ENCODE results near the gene SMYD3. TPM values are rescaled to one million over a fixed set of nuclear protein-coding genes. Genes with fewer than 3 reads are reported as not detected.

SMYD3 gene
- total RNA-seq, 1 donor from 2014 or later: 35.4 TPM

DNA sequence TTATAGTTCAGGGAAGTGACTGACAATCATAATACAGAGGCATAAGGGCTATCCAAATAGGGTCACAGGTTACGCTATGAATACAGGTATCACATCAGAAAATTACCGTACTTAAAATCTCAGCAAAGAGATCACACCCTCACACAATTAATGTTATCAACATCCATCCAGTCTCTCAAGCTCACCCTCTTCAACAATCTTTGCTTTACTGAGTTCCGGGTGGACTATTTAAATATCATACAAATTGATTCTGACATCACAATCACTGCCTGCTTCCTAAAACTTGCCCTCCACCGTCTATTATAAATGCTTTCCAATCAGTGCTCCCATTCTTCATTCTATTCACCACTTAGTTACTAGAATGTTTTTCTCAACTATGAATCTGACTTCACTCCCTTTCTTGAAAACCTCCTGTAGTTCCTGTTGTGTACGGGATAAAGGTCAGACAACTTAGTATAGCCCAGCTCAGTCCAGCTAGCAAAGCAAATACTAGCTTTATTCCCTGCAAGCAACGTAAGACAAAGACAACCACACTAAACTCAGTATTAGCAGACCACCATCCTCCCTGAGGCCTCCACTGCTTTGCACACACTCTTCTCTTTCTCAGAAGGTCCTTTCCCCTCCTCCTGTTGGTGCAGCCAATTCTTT, 398.7 kb downstream of the SMYD3 start:
- peaks cover 1% of the 10 kb centered on the region for H3K27me3 Mint-ChIP-seq (ENCODE audit: unreplicated experiment)
- H3K36me3 Mint-ChIP-seq (ENCODE audit: unreplicated experiment): no peaks in the 10 kb centered on the region
- H3K27ac Mint-ChIP-seq (ENCODE audit: unreplicated experiment): no peak overlapping the region
- H3K4me3 Mint-ChIP-seq (ENCODE audit: unreplicated experiment): no peak overlapping the region
- no peak for TF ChIP-seq CTCF (IDR thresholded peaks at IDR 0.05; ENCODE audit: partially characterized antibody, unreplicated experiment)
- H3K4me1 Mint-ChIP-seq (ENCODE audit: low read depth, unreplicated experiment): peaks cover 5% of the 10 kb centered on the region
- no peaks in the 10 kb centered on the region for H3K9me3 Mint-ChIP-seq (ENCODE audit: unreplicated experiment)
- no peak for DNase-seq

DNA sequence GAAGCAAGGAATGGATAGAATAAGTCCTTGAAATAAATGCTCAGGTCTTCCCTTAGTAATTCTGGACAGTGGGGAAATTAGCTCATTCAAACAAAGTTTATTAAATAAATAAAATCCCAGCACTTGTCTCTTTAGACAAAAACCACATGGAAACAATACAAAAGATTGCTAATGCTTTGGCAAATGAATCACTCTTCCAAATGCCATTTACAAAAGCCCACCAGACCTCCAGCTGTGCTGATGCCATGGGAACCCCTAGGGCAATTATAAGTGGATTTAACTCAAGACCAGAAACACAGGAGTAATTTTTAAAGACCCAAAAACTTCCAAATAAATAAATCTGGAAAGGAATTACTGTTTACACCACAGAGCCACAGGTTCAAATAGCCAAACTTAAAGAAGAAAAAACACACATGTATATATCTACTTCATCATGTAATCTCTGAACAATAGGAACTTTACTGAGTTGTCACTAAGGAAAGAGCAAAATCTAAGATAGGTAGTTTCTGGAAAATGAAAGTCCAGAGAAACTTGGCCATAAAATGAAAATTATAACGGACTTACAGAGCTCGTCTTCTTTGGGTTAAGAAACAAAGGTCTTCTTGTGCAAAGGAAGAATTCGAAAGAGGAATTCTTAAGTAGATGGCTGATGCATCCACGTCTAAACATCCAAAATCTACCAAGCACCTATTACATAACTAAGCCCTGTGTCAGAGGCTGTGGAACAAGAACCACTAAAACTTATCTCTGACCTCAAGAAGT, 399.4 kb downstream of the SMYD3 start:
- no peak overlapping the region for H3K4me3 Mint-ChIP-seq (ENCODE audit: unreplicated experiment)
- DNase-seq: no peak
- no peaks in the 10 kb centered on the region for H3K9me3 Mint-ChIP-seq (ENCODE audit: unreplicated experiment)
- peaks cover 5% of the 10 kb centered on the region for H3K4me1 Mint-ChIP-seq (ENCODE audit: low read depth, unreplicated experiment)
- no peaks in the 10 kb centered on the region for H3K36me3 Mint-ChIP-seq (ENCODE audit: unreplicated experiment)
- H3K27ac Mint-ChIP-seq (ENCODE audit: unreplicated experiment): no peak overlapping the region
- TF ChIP-seq CTCF (IDR thresholded peaks at IDR 0.05; ENCODE audit: partially characterized antibody, unreplicated experiment): no peak
- H3K27me3 Mint-ChIP-seq (ENCODE audit: unreplicated experiment): peaks cover 1% of the 10 kb centered on the region

- no peak overlapping the region for H3K4me3 Mint-ChIP-seq (ENCODE audit: unreplicated experiment)
- H3K27me3 Mint-ChIP-seq (ENCODE audit: unreplicated experiment): peaks cover 1% of the 10 kb centered on the region
- H3K36me3 Mint-ChIP-seq (ENCODE audit: unreplicated experiment): no peaks in the 10 kb centered on the region
- no peaks in the 10 kb centered on the region for H3K9me3 Mint-ChIP-seq (ENCODE audit: unreplicated experiment)
- H3K4me1 Mint-ChIP-seq (ENCODE audit: low read depth, unreplicated experiment): peaks cover 5% of the 10 kb centered on the region
- H3K27ac Mint-ChIP-seq (ENCODE audit: unreplicated experiment): no peak overlapping the region
- DNase-seq: no peak
- no peak for TF ChIP-seq CTCF (IDR thresholded peaks at IDR 0.05; ENCODE audit: partially characterized antibody, unreplicated experiment)
These were observed 400.7 kb downstream of the SMYD3 start for GRCh38 chr1:246106342-246106763.

- Mint-ChIP-seq H3K4me3 (ENCODE audit: unreplicated experiment) (no peak overlapping the region), H3K4me1 (ENCODE audit: low read depth, unreplicated experiment) (peaks cover 5% of the 10 kb centered on the region), H3K27me3 (ENCODE audit: unreplicated experiment) (peaks cover 1% of the 10 kb centered on the region), H3K36me3 (ENCODE audit: unreplicated experiment) (no peaks in the 10 kb centered on the region), H3K9me3 (ENCODE audit: unreplicated experiment) (no peaks in the 10 kb centered on the region), H3K27ac (ENCODE audit: unreplicated experiment) (no peak overlapping the region)
- DNase-seq: no peak
- no peak for TF ChIP-seq CTCF (IDR thresholded peaks at IDR 0.05; ENCODE audit: partially characterized antibody, unreplicated experiment)
These were observed 402.2 kb downstream of the SMYD3 start for GRCh38 chr1:246104927-246105326.

DNA sequence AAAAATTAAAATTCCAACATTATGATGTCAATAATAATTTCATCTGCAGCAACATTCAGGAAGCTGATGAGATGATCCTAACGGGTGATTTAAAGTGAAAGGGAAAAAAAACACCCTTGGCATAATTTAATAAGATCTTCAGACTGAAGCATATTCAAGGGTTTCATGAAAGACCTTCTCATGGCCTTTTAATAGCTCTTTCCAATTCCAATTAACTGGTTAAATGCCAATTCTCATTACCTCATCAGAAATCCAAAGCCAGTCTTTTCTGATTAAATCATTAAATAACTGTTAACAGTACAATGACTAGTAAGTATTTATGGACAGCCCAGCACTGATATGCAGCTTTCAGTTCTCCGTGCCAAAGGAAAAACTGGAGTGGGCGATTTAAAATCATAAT, 407.5 kb downstream of the SMYD3 start:
- Mint-ChIP-seq H3K27ac (ENCODE audit: unreplicated experiment) (no peak overlapping the region), H3K4me3 (ENCODE audit: unreplicated experiment) (no peak overlapping the region), H3K4me1 (ENCODE audit: low read depth, unreplicated experiment) (peaks cover 3% of the 10 kb centered on the region), H3K9me3 (ENCODE audit: unreplicated experiment) (no peaks in the 10 kb centered on the region), H3K27me3 (ENCODE audit: unreplicated experiment) (peaks cover 1% of the 10 kb centered on the region), H3K36me3 (ENCODE audit: unreplicated experiment) (no peaks in the 10 kb centered on the region)
- TF ChIP-seq CTCF (IDR thresholded peaks at IDR 0.05; ENCODE audit: partially characterized antibody, unreplicated experiment): no peak
- no peak for DNase-seq
